ENCODE measurements around the gene PTP4A2.

Gene PTP4A2

DNA sequence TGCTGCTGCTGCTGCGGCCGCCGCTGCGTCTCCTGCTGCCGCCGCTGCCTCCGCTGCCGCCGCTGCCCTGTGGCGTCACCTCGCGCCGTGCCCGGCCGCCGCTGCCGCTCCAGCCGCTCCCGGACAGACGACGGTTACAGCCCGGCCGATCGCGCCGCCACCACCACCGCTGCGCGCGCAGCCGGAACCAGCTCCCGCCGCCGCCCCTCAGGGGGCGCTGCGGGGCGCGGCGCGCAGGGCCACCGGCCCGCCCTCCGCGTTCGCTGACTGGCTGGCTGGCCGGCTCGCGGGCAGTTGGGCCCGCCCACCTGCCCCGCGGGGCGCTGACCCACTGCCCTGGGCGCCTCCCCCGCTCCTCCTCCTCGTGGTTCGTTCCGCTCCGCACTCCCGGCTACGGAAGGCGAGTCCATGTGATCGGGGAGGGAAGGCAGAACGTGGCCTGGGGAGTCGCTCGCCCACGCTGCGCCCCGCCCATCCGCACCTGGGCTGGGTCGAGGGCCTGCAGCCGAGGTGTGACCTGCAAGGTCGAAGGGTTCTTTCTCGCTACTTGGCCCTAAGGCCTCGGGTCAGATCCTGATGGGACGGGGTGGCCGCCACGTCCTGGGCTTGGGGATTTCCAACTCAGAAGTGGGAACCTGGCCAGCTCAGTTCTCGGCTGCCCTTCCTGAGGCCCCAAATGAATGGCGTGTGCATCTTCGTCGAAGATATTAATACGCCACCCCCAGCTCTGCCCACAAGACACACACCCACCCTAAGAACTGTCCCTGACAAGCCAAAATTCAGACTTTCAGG lies at the start of gene PTP4A2:
Gene PTP4A2 (minus strand): TSS at position 185 of the 792 bp plus-strand sequence. CDS start 19,303 bp downstream, outside the sequence.
- DNase-seq: peak; percentile 90 to 93

DNA sequence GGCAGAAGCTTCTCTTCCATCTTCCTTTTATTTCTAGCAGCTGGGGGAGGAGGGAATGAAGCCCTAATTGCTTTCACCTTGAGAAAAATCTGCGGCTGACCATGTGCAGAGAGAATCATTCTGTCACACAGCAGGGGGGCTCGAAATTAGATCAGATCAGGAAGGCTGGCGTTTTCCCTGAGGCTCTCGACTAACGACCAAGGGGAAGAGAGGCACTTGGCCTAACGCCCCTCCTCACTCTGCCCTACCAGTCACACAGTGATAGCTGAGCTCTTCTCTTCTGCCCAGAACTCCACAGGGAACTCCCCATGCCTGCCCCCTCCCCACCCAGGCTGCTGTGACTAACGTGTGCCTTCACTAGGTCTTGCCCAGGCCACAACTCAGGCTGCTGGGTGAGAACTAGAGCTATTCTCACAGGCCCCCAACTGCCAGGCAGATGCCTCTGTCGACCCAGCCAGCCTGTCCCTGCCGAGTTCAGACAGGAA lies 49.0 kb upstream of the PTP4A2 start:
- DNase-seq: no peak

DNA sequence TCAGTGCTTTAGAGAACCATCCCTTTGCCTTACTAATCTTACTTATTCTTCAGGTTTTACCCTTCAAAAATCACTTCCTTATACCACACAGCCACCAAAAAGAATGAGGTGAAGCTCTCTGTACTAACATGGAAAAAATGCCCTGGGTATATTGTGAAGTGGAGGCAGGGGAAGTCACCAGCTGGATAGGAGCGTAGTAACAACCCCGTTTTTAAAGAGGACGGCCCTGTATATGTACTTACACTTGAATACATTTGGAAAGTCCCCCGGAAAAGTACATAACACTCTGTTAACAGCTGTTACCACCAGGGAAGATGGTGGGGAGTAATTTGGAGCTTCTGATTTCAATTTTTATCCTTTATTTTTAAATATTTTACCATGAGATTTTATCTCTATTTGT lies 47.3 kb upstream of the PTP4A2 start:
- DNase-seq: peak; percentile 11 to 49

DNA sequence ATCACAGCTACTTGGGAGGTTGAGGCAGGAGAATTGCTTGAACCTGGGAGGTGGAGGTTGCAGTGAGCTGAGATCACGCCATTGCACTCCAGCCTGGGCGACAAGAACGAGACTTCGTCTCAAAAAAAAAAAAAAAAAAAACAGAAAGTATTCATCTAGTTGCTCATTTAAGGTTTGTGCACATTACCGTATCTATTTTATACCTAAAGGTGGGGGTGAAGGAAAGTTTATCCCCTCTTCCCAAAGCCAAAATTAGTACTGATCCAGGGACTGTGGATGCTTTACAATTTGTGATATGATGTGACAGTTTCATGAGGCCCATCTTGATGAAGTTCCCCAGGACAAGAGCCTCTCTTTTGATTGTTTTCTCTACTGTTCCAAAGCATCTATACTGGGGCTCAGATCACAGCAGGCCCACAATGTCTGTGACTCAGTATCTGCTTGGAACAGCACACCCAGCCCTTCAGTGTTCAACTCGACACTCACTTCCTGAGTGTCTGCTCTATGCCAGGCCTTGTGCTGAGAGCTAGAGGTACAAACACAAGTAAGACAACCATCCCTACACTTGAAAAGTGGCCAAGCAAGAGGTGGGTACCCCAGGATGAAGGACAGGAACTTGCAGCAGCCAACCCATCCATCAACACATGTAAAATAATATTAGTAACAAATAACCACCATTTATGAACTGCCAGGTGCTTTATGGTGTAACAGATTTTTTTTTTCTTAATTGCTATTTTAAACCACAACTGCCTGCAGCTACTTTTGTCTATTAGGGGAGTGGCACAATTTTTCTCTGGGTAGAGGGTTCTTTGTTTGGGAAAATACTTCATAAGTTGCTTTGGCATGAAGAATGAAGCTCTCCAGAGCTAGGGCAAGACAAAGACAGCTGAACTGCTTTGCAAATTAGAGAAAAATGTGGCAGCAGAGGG lies 46.5 kb upstream of the PTP4A2 start:
- peak; percentile 29 to 30 for DNase-seq

DNA sequence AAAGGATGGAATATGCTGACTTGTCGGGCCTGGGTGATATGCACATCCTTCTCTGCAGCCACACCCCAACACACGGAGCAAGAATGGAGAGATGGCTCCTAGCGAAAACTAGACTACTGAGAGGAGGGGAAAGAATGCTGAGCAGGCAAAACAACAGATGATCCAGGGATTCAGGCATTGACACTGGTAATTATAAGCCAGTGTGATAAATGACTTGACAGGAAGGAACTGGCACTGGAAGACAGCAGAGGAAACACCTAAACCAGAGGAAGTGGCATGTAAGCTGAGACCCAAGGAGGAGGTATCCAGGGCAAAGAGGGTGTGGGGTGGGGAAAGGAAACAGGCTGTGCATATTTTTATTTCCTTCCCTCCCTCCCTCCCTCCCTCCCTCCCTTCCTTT lies 43.8 kb upstream of the PTP4A2 start:
- peak; percentile 27 to 58 for DNase-seq

DNA sequence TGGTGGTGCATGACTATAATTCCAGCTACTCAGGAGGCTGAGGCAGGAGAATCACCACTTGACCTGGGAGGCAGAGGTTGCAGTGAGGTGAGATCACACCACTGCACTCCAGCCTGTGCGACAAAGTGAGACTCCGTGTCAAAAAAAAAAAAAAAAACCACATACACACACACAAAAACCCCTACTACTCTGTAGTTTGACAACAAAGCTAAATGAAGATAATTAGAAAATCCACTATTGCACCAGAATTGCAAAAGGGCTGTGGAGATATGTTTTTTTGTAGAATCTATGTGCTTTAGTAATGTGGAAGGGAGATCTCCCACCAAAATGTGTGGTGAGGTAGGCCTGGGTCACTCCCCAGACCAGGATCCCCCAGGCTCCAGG lies 43.3 kb upstream of the PTP4A2 start:
- no peak for DNase-seq

DNA sequence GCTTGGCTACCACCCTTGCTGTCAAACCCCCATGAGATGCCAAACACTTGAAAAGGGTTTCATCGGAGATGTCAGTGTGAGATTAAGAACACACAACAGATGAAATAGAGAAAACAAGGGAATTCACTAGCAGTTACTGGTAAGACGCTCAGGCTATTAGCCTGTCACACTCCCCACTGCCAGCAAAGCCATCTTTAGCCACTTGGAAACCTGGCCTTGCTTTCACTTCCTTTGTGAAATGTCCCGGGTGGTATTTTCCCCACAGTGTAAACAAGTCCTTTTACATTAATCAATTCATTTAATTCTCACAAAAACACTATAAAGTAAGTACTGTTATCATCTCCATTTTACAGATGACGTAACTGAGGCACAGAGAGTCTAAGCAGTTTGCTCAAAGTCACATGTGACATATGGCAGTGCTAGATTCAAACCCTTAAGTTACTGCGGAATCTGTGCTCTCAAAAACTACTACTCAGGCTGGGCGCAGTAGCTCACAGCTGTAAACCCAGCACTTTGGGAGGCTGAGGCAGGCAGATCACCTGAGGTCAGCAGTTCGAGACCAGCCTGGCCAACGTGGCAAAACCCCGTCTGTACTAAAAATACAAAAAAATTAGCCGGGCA lies 42.8 kb upstream of the PTP4A2 start:
- no peak for DNase-seq

DNA sequence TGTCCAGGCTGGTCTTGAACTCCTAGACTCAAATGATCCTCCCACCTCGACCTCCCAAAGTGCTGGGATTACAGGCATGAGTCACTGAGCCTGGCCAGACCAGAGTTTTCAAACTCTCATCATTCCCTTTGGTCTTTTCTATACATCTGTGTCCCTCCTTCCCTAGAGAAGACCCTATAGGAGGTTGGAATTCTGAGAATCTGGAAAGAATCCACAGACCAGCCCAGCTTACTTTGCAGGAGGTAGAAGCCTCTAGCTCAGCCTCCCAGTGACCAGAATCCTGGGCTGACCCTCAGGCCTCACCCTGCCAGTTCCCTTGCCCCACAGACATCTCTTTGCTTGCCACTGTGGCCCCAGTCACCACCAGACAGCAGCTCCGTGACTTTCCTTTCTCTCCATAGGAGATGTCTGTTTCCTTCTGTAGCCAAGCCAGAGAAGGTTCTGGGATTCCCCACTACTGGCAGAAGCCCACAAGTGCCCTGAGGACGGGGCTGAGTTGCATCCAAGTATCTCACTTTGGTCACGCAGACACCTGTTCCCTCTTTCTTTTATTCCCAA lies 40.8 kb upstream of the PTP4A2 start:
- DNase-seq: no peak

DNA sequence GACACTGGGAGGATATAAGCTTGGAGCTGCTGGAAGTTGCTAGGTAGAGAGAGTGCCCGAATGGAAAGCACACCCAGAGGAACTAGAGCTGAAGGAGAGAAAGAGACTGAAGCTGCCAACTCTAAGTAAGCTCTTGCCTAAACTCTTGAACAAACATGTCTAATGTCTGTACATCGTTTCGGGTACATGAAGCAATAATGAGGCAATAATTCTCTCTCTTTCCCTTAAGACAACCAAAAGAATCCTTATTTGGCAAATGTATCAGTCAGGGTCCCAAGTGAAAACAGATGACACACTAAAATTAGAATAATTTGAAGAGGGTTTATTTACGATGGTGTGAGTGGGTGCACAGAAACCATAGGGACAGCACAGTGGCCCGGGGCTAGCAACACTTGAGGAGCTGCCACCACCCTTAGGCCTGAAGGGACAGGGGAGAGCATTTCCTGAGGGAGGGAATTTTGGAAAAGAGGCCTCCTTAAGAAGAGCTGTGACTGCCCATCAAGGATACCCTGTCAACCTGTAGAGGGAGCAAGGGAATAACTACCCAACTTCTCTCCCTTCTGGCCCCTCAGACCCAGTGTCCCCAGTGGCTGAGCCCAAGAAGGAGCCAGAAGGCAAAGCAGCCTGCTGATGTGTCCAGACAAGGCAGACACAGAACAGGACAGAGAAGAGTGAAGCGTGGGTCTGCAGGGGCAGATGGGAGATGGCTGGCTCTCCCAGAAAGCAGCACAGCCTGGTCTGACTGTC lies 39.4 kb upstream of the PTP4A2 start:
- DNase-seq: no peak

DNA sequence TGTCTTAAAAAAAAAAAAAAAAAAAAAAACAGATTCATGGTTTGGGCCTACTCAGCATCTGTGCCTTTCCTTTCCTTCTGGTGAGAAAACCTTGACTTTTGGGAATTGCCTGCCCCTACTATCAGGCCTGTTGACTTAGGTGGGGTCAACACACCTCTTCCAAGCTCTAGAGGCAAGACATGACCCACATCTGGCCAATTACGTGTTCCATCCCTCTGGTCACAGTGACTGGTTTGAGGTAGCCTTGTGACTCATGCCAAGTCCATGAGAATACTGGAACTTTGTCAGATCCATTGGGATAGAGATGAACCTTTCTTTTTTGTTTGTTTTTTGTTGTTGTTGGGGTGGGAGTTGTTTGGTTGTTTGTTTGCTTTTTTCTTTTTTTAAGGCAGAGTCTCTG lies 38.2 kb upstream of the PTP4A2 start:
- DNase-seq: no peak

DNA sequence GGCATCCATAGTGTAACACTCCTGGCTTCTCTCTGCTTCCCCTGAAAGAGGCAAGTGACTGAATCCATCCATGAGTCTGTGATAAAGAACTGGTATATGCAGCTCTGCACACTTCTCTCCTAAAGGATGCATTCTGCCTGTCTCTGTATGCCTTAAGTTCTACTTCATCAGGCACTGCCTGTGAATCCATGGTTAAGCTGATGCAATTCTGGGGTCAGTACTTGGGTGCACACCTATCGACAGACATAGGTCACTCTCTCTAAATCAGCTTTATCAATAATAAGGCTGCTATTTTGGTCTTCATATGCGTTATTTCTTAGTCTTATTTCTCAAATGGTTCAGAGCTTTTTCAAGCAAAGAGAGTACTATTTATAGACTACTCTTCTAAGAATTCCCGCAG lies 32.7 kb upstream of the PTP4A2 start:
- no peak for DNase-seq

DNA sequence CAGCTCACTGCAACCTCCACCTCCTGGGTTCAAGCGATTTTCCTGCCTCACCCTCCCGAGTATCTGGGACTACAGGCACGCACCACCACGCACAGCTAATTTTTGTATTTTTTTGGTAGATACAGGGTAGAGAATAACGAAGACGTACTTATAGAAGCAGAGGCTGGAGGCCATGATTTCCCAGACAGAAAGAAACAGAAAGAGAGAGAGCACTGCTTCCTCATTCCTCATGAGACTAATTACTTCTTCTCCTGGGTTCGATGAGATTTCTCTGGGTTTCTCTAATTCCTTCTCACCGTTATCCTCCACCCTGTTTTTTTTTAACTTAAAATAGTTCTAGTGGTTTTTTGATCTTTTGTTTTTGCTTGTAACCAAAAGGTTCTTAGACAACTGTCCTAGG lies 23.4 kb upstream of the PTP4A2 start:
- no peak for DNase-seq

DNA sequence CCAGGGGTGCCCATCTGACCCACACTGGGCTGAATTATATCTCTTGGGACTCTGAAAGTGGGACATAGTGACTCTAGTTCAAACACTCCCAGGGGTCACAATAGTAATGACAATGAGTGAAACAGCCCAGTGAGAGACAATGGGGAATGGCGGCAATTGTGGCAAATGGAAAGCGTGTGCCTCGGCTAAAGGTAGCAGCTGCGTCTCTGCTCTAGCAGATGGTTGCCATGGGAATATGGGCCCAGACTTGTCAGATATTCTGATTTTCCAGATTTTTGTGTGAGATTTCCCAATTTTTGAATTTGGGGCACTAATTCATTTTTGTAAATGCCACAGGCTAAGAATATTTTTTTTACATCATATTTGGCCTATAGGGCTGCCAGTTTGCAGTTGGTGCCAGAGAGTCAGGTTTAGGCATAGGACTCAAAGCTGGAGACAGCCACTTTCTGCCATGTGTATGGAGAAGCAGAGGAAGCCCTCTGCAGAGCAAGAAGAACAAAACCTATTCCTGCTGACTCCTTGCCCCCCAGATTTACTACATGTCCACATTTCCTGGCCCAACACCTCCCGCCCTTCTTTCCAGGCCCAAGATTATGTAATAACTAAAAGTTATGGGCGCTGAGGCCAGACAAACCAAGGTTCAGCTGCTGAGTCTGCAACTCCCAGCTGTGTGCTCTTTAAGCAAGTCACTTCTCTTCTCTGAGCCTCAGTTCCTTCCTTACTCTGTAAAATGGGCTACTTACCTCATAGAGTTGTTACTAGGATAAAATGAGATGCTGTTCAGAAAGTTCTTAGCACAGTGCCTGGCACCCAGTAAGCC lies 21.6 kb upstream of the PTP4A2 start:
- no peak for DNase-seq

DNA sequence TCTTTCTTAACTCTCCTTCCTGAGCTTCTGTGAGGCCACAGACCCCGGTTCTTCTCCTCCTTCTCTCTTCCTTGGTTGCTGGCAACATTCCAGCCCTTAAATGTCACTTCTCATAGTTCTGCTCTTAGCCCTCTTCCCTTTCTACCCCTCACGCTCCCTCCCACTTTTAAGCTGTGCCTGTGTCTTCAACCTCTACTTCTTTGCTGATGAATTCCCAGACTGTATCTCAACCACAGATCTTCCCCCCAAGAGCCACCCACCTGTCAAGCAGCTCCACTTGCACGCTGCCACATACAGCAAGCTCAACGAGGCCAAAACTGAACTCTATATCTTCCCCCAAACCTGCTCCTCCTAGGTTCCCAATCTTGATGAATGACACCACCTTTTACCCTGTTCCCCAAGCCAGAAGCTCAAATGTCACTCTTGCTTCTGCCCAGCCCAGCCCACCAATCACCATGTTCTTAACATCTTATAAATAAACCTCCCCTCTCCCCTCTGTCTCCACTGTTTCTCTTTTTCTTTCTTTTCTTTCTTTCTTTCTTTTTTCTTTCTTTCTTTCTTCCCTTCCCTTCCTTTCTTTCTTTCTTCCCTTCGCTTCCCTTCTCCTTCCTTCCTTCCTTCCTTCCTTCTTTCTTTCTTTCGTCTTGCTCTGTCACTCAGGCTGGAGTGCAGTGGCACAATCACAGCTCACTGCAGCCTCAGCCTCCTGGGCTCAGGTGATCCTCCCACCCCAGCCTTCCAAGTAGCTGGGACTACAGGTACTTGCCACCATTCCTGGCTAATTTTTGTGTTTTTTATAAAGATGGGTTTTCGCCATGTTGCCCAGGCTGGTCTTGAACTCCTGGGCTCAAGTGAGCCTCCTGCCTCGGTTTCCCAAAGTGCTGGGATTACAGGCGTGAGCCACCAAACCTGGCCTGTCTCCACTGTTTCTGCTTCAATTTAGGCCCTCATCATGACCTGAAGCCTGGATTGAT lies 19.8 kb upstream of the PTP4A2 start:
- DNase-seq: peak in 1 of 2 donors; percentile 24

DNA sequence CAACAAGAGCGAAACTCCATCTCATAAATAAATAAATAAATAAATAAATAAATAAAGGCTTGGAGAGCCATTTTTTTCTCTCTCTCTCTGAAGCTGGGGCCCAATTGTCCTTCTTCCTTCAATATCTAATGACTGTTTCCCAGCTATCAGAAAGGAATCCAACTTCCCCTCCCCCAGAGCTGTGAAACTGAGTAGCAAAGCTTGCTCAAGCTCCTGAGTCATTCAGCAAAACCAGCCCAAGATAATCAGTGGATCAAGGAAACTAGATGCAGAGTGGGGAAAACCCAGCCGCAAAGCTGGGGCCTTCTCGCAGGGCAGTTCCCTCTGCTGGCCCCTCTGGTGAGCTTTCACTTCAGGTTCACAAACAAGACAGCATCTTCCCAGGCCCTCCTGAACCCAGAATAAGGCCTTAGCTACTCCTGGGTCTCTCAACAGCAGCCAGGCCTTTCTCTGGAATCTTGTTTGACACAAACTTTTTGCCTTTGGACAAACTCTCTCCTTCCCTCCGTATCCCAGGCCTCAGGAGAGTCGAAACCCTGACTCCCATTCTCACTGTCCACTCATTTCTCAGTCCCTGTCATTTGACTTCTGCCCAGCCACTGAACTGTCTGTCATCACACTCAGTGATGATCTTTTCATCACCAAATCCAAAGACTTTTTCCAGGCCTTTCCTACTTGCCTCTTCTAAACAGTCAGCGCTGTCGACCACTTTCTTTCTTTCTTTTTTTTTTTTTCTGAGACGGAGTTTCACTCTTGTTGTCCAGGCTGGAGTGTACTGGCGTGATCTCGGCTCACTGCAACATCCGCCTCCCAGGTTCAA lies 18.0 kb upstream of the PTP4A2 start:
- peak; percentile 86 to 87 for DNase-seq

DNA sequence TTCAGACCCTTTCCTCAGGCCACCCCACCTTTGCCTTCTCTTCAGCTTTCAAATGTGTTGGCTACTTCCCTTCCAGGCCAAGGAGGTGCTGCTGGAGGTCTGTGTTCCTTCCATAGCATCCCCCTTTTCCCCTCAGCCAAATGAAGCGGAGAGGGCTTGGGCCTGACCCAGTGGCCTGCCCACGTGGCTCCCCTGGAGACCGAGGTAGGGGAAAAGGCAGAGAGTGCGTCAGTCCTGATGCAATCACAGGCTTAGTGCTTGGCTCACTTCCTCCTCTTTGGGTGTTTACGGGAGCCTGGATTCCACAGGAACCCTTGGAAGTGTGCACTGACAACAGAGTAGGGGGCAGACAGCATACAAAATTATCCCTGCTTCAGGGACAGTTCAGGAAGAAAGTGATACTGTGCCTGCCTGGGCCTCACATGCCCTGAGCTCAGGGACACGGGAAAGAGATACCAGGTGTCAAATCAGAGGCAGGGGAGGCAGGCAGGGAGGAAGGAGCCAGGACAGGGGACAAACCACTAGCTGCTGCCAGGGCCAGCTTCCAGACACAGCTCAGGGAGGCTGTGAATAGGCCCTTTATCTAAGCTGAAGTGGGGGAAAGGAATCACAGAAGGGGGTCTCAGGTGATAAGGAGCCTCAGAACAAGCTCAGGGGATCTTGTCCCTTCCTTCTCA lies 16.6 kb upstream of the PTP4A2 start:
- peak in 1 of 2 donors; percentile 73 for DNase-seq

DNA sequence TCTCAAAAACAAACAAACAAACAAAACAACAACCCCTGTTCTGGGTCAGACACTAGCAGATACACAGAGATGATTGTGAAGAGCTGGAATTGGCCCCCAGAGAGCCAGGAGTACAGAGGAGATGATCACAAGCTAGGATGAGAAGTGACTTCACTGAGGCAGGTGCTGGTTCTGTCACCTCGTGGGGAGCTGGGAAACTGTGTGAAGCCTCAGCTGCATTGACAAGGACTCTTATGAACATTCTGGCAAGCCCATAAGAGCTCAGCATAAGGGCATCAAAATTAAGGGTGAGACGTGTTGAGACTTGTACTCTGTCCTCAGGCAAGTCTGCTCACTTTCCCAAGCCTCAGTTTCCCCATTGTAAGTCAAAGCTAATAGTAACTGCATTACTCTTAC lies 14.7 kb upstream of the PTP4A2 start:
- no peak for DNase-seq

DNA sequence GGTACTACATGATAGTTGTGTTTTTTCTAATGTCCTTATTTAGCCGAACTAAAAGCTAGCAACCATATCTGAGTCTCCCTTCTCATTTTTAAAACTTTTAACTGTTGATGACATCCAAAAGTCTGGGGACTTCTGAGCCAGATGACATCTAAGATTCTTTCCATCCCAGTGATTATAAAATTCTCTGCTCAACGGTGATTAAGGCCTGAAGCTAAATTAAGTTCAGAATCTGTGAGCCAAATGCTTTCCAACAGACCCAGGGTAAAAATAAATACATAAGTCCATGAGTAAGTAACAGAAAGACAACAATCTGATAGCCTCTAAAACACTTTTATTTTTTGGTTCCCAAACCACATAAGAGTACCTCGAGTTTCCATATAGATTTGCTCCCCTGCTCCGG lies 13.1 kb upstream of the PTP4A2 start:
- DNase-seq: no peak

DNA sequence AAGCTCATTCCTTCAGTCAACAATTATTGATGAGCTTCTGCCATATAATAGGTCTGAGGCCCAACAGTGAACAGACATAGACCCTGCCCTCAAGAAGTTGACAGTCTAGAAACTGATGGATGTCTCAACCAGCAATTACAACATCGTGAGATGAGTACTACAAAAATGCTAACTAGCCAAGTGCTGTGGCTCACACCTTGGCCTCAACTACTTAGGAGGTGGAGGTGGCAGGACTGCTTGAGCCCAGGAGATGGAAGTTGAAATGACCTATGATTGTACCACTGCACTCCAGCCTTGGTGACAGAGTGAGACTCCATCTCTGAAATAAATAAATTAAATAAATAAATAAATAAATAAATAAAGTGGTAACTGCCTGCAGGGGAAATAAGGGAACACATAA lies 11.7 kb upstream of the PTP4A2 start:
- no peak for DNase-seq

All from CD4-positive, alpha-beta T cell treated with Interleukin-1 beta for 1 hour (primary cell).